WI38 (cell line): ENCODE results near the gene SPRYD4.
"Not testable (repeated sequence)": the region's sequence is repeated elsewhere in the genome, so short reads cannot be mapped to it uniquely, and the experiment has no call there.

Source experiments
- H3K4me3 ChIP-seq: 2 replicates; pipeline ENCODE4 v1.5.1; 2011; ENCODE audit warnings: low read depth, mild to moderate bottlenecking, control low read depth, low read length
- CTCF ChIP-seq: IDR thresholded peaks from 2 replicates; pipeline ENCODE4 v1.5.1; 2012; ENCODE audit warnings: low read depth, mild to moderate bottlenecking, control low read depth, low read length

SPRYD4 gene

GRCh38 chr12:56437430-56438176 is 30.8 kb upstream of the SPRYD4 start:
- TF ChIP-seq CTCF = no peak
- no peak overlapping the region for H3K4me3 ChIP-seq

- H3K4me3 ChIP-seq = not testable (repeated sequence)
Measured at GRCh38 chr12:56443208-56443607, 25.2 kb upstream of the SPRYD4 start.

GRCh38 chr12:56448860-56449621 is 19.3 kb upstream of the SPRYD4 start, which contains the start of gene TIMELESS:
TIMELESS (minus strand) TSS chr12:56449426; CDS start chr12:56434170, 15,256 bp downstream.
- TF ChIP-seq CTCF = no peak
- H3K4me3 ChIP-seq = peak within 1 kb of the TSS; percentile 78

GRCh38 chr12:56449622-56449984 is 18.8 kb upstream of the SPRYD4 start:
- TF ChIP-seq CTCF = no peak
- H3K4me3 ChIP-seq = peak overlapping the region; percentile 78

- H3K4me3 ChIP-seq = no peak overlapping the region
- TF ChIP-seq CTCF = no peak
Measured at GRCh38 chr12:56450241-56450640, 18.1 kb upstream of the SPRYD4 start.

- no peak overlapping the region for H3K4me3 ChIP-seq
- TF ChIP-seq CTCF = no peak
Measured at GRCh38 chr12:56451147-56451546, 17.2 kb upstream of the SPRYD4 start.

- no peak within 1 kb of the TSS for H3K4me3 ChIP-seq
- no peak for TF ChIP-seq CTCF
Measured at GRCh38 chr12:56454557-56454956, 13.8 kb upstream of the SPRYD4 start, which contains the start of gene MIP. MIP (minus strand) TSS chr12:56454657; CDS start chr12:56454613, 44 bp downstream.
